Measurements from ENCODE around the gene AKR1C1.
"Not testable (repeated sequence)": the region's sequence is repeated elsewhere in the genome, so short reads cannot be mapped to it uniquely, and the experiment has no call there.

The AKR1C1 gene

GRCh38 chr10:5019770-5020612 is 56.8 kb downstream of the AKR1C1 start:
- DNase-seq, result not testable (repeated sequence)

- not testable (repeated sequence) for DNase-seq
Observed at GRCh38 chr10:5021624-5022290, 58.5 kb downstream of the AKR1C1 start.

GRCh38 chr10:5023177-5023805 is 60.1 kb downstream of the AKR1C1 start:
- DNase-seq, result no peak

GRCh38 chr10:5025461-5025881 is 62.3 kb downstream of the AKR1C1 start:
- not testable (repeated sequence) for DNase-seq

GRCh38 chr10:5030989-5031388 is 67.8 kb downstream of the AKR1C1 start:
- DNase-seq, result no peak

- not testable (repeated sequence) for DNase-seq
Observed at GRCh38 chr10:5031588-5031987, 68.4 kb downstream of the AKR1C1 start.

- DNase-seq, result not testable (repeated sequence)
Observed at GRCh38 chr10:5032444-5032843, 69.2 kb downstream of the AKR1C1 start.

Data from T-helper 9 cell (primary cell).